ENCODE results near the gene PIGZ. TPM values are rescaled to one million over a fixed set of nuclear protein-coding genes. Genes with fewer than 3 reads are reported as not detected.

PIGZ gene
- polyA plus RNA-seq, 1 experiment, result 7.0 TPM

- ChIA-PET CTCF (interaction anchor here (1.2 kb wide), 1 partner anchor 11 kb away, joined by 3 read pairs; no protein-coding TSS in a partner anchor), POLR2A (no interaction called here)
Observed at GRCh38 chr3:197014024-197014423, 45.4 kb upstream of the PIGZ start.

GRCh38 chr3:197012540-197012883, 43.9 kb upstream of the PIGZ start:
- ChIA-PET CTCF (interaction anchor here (0.6 to 1.5 kb wide), 3 partner anchors 9 to 17 kb away, joined by 3 to 5 read pairs (median 3); partner anchors contain the start of gene MELTF), POLR2A (no interaction called here)
- no peaks in the 10 kb centered on the region for H3K27me3 ChIP-seq (ENCODE audit: control insufficient read depth, insufficient read depth, low read length)
- TF ChIP-seq CTCF (IDR thresholded peaks at IDR 0.05; ENCODE audit: insufficient read depth, low read depth, low read length), result no peak
- no peak for DNase-seq (ENCODE audit: low read depth)
- no peak overlapping the region for H3K4me3 ChIP-seq (ENCODE audit: low read depth, low read length)
- H3K36me3 ChIP-seq (ENCODE audit: control insufficient read depth, insufficient read depth, low read length), result no peaks in the 10 kb centered on the region

More at GRCh38 chr3:197014024-197014423, 45.4 kb upstream of the PIGZ start:
- no peak for TF ChIP-seq CTCF (IDR thresholded peaks at IDR 0.05; ENCODE audit: insufficient read depth, low read depth, low read length)
- no peaks in the 10 kb centered on the region for H3K27me3 ChIP-seq (ENCODE audit: control insufficient read depth, insufficient read depth, low read length)
- DNase-seq (ENCODE audit: low read depth), result no peak
- H3K4me3 ChIP-seq (ENCODE audit: low read depth, low read length), result no peak overlapping the region
- no peaks in the 10 kb centered on the region for H3K36me3 ChIP-seq (ENCODE audit: control insufficient read depth, insufficient read depth, low read length)

- POLR2A ChIA-PET, result no interaction called here
- DNase-seq (ENCODE audit: low read depth), result no peak
- H3K27me3 ChIP-seq (ENCODE audit: control insufficient read depth, insufficient read depth, low read length), result no peaks in the 10 kb centered on the region
- no peak overlapping the region for H3K4me3 ChIP-seq (ENCODE audit: low read depth, low read length)
- CTCF ChIA-PET, result interaction anchor here (0.9 to 1.5 kb wide), 3 partner anchors 9 to 19 kb away, joined by 3 read pairs; no protein-coding TSS in a partner anchor
- TF ChIP-seq CTCF (IDR thresholded peaks at IDR 0.05; ENCODE audit: insufficient read depth, low read depth, low read length), result no peak
- no peaks in the 10 kb centered on the region for H3K36me3 ChIP-seq (ENCODE audit: control insufficient read depth, insufficient read depth, low read length)
Observed at GRCh38 chr3:197011780-197012539, 43.3 kb upstream of the PIGZ start.

GRCh38 chr3:197010556-197011351, 42.1 kb upstream of the PIGZ start:
- TF ChIP-seq CTCF (IDR thresholded peaks at IDR 0.05; ENCODE audit: insufficient read depth, low read depth, low read length), result no peak
- H3K36me3 ChIP-seq (ENCODE audit: control insufficient read depth, insufficient read depth, low read length), result no peaks in the 10 kb centered on the region
- no peaks in the 10 kb centered on the region for H3K27me3 ChIP-seq (ENCODE audit: control insufficient read depth, insufficient read depth, low read length)
- ChIA-PET CTCF (interaction anchor here (1.0 kb wide), 1 partner anchor 8 kb away, joined by 3 read pairs; no protein-coding TSS in a partner anchor), POLR2A (no interaction called here)
- DNase-seq (ENCODE audit: low read depth), result no peak
- H3K4me3 ChIP-seq (ENCODE audit: low read depth, low read length), result no peak overlapping the region

- Histone ChIP-seq H3K4me3 (ENCODE audit: low read depth, low read length) (no peak overlapping the region), H3K36me3 (ENCODE audit: control insufficient read depth, insufficient read depth, low read length) (no peaks in the 10 kb centered on the region), H3K27me3 (ENCODE audit: control insufficient read depth, insufficient read depth, low read length) (no peaks in the 10 kb centered on the region)
- POLR2A ChIA-PET, result no interaction called here
- DNase-seq (ENCODE audit: low read depth), result no peak
- CTCF ChIA-PET, result interaction anchor here (2.5 kb wide), 1 partner anchor 20 kb away, joined by 12 read pairs; the partner anchor contains the start of gene MELTF
- TF ChIP-seq CTCF (IDR thresholded peaks at IDR 0.05; ENCODE audit: insufficient read depth, low read depth, low read length), result no peak
Observed at GRCh38 chr3:197009532-197010019, 40.9 kb upstream of the PIGZ start.

All from BJ (cell line).